GM19099 (cell line): Measurements from ENCODE around the gene MRPL1.

Source experiments
- POLR2A ChIP-seq: IDR thresholded peaks from 3 replicates; pipeline ENCODE4 v1.6.1; 2011; ENCODE audit warnings: low read depth; ENCODE audit not compliant: insufficient read length; ENCODE audit errors: extremely low read depth

Gene MRPL1

GRCh38 chr4:77877771-77878565 lies 15.3 kb downstream of the MRPL1 start:
- TF ChIP-seq POLR2A: no peak

- no peak for TF ChIP-seq POLR2A
These were observed 18.2 kb downstream of the MRPL1 start for GRCh38 chr4:77880784-77881183.

GRCh38 chr4:77881460-77882295 lies 19.0 kb downstream of the MRPL1 start:
- TF ChIP-seq POLR2A: no peak

- TF ChIP-seq POLR2A: no peak
These were observed 30.8 kb downstream of the MRPL1 start for GRCh38 chr4:77893451-77893850.

GRCh38 chr4:77899607-77900006 lies 37.0 kb downstream of the MRPL1 start:
- TF ChIP-seq POLR2A: no peak

GRCh38 chr4:77903186-77903585 lies 40.6 kb downstream of the MRPL1 start:
- no peak for TF ChIP-seq POLR2A

- TF ChIP-seq POLR2A: no peak
These were observed 43.1 kb downstream of the MRPL1 start for GRCh38 chr4:77905651-77906263.

GRCh38 chr4:77910676-77911075 lies 48.0 kb downstream of the MRPL1 start:
- no peak for TF ChIP-seq POLR2A

GRCh38 chr4:77911091-77911490 lies 48.5 kb downstream of the MRPL1 start:
- TF ChIP-seq POLR2A: no peak

GRCh38 chr4:77911842-77912450 lies 49.3 kb downstream of the MRPL1 start:
- TF ChIP-seq POLR2A: no peak

- no peak for TF ChIP-seq POLR2A
These were observed 50.7 kb downstream of the MRPL1 start for GRCh38 chr4:77913348-77913747.

GRCh38 chr4:77917075-77917474 lies 54.4 kb downstream of the MRPL1 start:
- TF ChIP-seq POLR2A: no peak

- TF ChIP-seq POLR2A: no peak
These were observed 55.0 kb downstream of the MRPL1 start for GRCh38 chr4:77917601-77918000.

GRCh38 chr4:77920371-77920770 lies 57.7 kb downstream of the MRPL1 start:
- no peak for TF ChIP-seq POLR2A

- no peak for TF ChIP-seq POLR2A
These were observed 59.1 kb downstream of the MRPL1 start for GRCh38 chr4:77921701-77922100.

- TF ChIP-seq POLR2A: no peak
These were observed 59.8 kb downstream of the MRPL1 start for GRCh38 chr4:77922158-77923094.
